ENCODE data around the gene GPC3.
A peak's percentile ranks its signal among the peaks of the same experiment; 100 is the strongest.

The GPC3 gene

GRCh38 chrX:133676344-133677122, 308.9 kb downstream of the GPC3 start:
- Mint-ChIP-seq H3K9me3 (no peaks in the 10 kb centered on the region), H3K27ac (peak overlapping the region in 1 of 2 donors; percentile 52), H3K4me3 (no peak overlapping the region), H3K27me3 (no peaks in the 10 kb centered on the region), H3K4me1 (no peaks in the 10 kb centered on the region)
- no peak for ATAC-seq
- no peak for DNase-seq

GRCh38 chrX:133674726-133675470, 310.5 kb downstream of the GPC3 start:
- no peaks in the 10 kb centered on the region for H3K27me3 Mint-ChIP-seq
- no peaks in the 10 kb centered on the region for H3K4me1 Mint-ChIP-seq
- no peaks in the 10 kb centered on the region for H3K9me3 Mint-ChIP-seq
- no peak for DNase-seq
- H3K27ac Mint-ChIP-seq, result no peak overlapping the region
- no peak overlapping the region for H3K4me3 Mint-ChIP-seq
- no peak for ATAC-seq

- H3K4me1 Mint-ChIP-seq, result no peaks in the 10 kb centered on the region
Measured at GRCh38 chrX:133670383-133670782, 315.0 kb downstream of the GPC3 start.

GRCh38 chrX:133669214-133669613, 316.2 kb downstream of the GPC3 start:
- Mint-ChIP-seq H3K27me3 (no peaks in the 10 kb centered on the region), H3K4me3 (no peak overlapping the region), H3K27ac (no peak overlapping the region), H3K9me3 (no peaks in the 10 kb centered on the region), H3K4me1 (no peaks in the 10 kb centered on the region)
- DNase-seq, result no peak
- ATAC-seq, result no peak

More at GRCh38 chrX:133670383-133670782, 315.0 kb downstream of the GPC3 start:
- Mint-ChIP-seq H3K27me3 (no peaks in the 10 kb centered on the region), H3K27ac (no peak overlapping the region), H3K4me3 (no peak overlapping the region), H3K9me3 (no peaks in the 10 kb centered on the region)
- no peak for DNase-seq
- ATAC-seq, result no peak

GRCh38 chrX:133668225-133668931, 317.0 kb downstream of the GPC3 start:
- DNase-seq (no peak), ATAC-seq (no peak)
- Mint-ChIP-seq H3K4me1 (no peaks in the 10 kb centered on the region), H3K4me3 (no peak overlapping the region), H3K9me3 (no peaks in the 10 kb centered on the region), H3K27ac (no peak overlapping the region), H3K27me3 (no peaks in the 10 kb centered on the region)

GRCh38 chrX:133666256-133666655, 319.1 kb downstream of the GPC3 start:
- Mint-ChIP-seq H3K27ac (no peak overlapping the region), H3K9me3 (no peaks in the 10 kb centered on the region), H3K4me3 (no peak overlapping the region), H3K4me1 (no peaks in the 10 kb centered on the region), H3K27me3 (no peaks in the 10 kb centered on the region)
- DNase-seq, result no peak
- ATAC-seq, result no peak

- DNase-seq, result no peak
- ATAC-seq, result no peak
- Mint-ChIP-seq H3K4me1 (no peaks in the 10 kb centered on the region), H3K27ac (no peak overlapping the region), H3K9me3 (no peaks in the 10 kb centered on the region), H3K27me3 (no peaks in the 10 kb centered on the region), H3K4me3 (no peak overlapping the region)
Measured at GRCh38 chrX:133661962-133662839, 323.2 kb downstream of the GPC3 start.

GRCh38 chrX:133660281-133660680, 325.1 kb downstream of the GPC3 start:
- H3K4me3 Mint-ChIP-seq, result no peak overlapping the region
- DNase-seq, result no peak

GRCh38 chrX:133658293-133658911, 327.0 kb downstream of the GPC3 start:
- no peak for DNase-seq
- no peaks in the 10 kb centered on the region for H3K9me3 Mint-ChIP-seq
- no peak overlapping the region for H3K4me3 Mint-ChIP-seq
- no peaks in the 10 kb centered on the region for H3K4me1 Mint-ChIP-seq
- no peak overlapping the region for H3K27ac Mint-ChIP-seq
- no peaks in the 10 kb centered on the region for H3K27me3 Mint-ChIP-seq
- no peak for ATAC-seq

More at GRCh38 chrX:133660281-133660680, 325.1 kb downstream of the GPC3 start:
- ATAC-seq, result no peak
- no peaks in the 10 kb centered on the region for H3K27me3 Mint-ChIP-seq
- no peaks in the 10 kb centered on the region for H3K9me3 Mint-ChIP-seq
- H3K27ac Mint-ChIP-seq, result no peak overlapping the region
- H3K4me1 Mint-ChIP-seq, result no peaks in the 10 kb centered on the region

GRCh38 chrX:133655275-133656265, 329.8 kb downstream of the GPC3 start:
- ATAC-seq (no peak), DNase-seq (no peak)
- Mint-ChIP-seq H3K4me3 (no peak overlapping the region), H3K4me1 (no peaks in the 10 kb centered on the region), H3K27me3 (no peaks in the 10 kb centered on the region), H3K27ac (no peak overlapping the region), H3K9me3 (no peaks in the 10 kb centered on the region)

GRCh38 chrX:133654811-133655210, 330.6 kb downstream of the GPC3 start:
- no peak overlapping the region for H3K27ac Mint-ChIP-seq
- no peak overlapping the region for H3K4me3 Mint-ChIP-seq
- H3K4me1 Mint-ChIP-seq, result no peaks in the 10 kb centered on the region
- no peaks in the 10 kb centered on the region for H3K9me3 Mint-ChIP-seq
- ATAC-seq (no peak), DNase-seq (no peak)
- H3K27me3 Mint-ChIP-seq, result no peaks in the 10 kb centered on the region

GRCh38 chrX:133653358-133653757, 332.0 kb downstream of the GPC3 start:
- ATAC-seq (no peak), DNase-seq (no peak)
- Mint-ChIP-seq H3K27me3 (no peaks in the 10 kb centered on the region), H3K4me1 (no peaks in the 10 kb centered on the region), H3K27ac (no peak overlapping the region), H3K9me3 (no peaks in the 10 kb centered on the region), H3K4me3 (no peak overlapping the region)

GRCh38 chrX:133652185-133652584, 333.2 kb downstream of the GPC3 start:
- ATAC-seq (no peak), DNase-seq (no peak)
- H3K27me3 Mint-ChIP-seq, result no peaks in the 10 kb centered on the region
- H3K4me1 Mint-ChIP-seq, result no peaks in the 10 kb centered on the region
- no peak overlapping the region for H3K27ac Mint-ChIP-seq
- H3K9me3 Mint-ChIP-seq, result no peaks in the 10 kb centered on the region
- H3K4me3 Mint-ChIP-seq, result no peak overlapping the region

GRCh38 chrX:133650239-133650638, 335.2 kb downstream of the GPC3 start:
- H3K27ac Mint-ChIP-seq, result no peak overlapping the region
- no peaks in the 10 kb centered on the region for H3K27me3 Mint-ChIP-seq
- H3K9me3 Mint-ChIP-seq, result no peaks in the 10 kb centered on the region
- ATAC-seq, result no peak
- no peak for DNase-seq
- H3K4me1 Mint-ChIP-seq, result no peaks in the 10 kb centered on the region
- no peak overlapping the region for H3K4me3 Mint-ChIP-seq

Measured in stimulated activated naive CD8-positive, alpha-beta T cell treated with anti-CD3 and anti-CD28 coated beads, Interleukin-15, amount 100 ng/mL, for 72 hours (primary cell).